KOPT-K1 (cell line): ENCODE data around the gene DTX1.

ENCODE experiments used
- H3K27ac ChIP-seq: fragments of 200-600 bp; sonication (generic); 2 replicates; pipeline ENCODE4 v1.5.1; 2016; ENCODE audit warnings: antibody characterized with exemption, mild to moderate bottlenecking, low read depth, low read length; ENCODE audit not compliant: poor library complexity, severe bottlenecking
- H3K36me3 ChIP-seq: fragments of 200-600 bp; sonication (generic); 2 replicates; pipeline ENCODE4 v1.5.1; 2017; ENCODE audit warnings: antibody characterized with exemption, mild to moderate bottlenecking, low read length, moderate library complexity; ENCODE audit not compliant: insufficient read depth
- H3K9me3 ChIP-seq: fragments of 200-600 bp; sonication (generic); 2 replicates; pipeline ENCODE4 v1.5.1; 2017; ENCODE audit warnings: antibody characterized with exemption, low read length, mild to moderate bottlenecking; ENCODE audit not compliant: insufficient read depth, poor library complexity, severe bottlenecking

Gene DTX1

DNA sequence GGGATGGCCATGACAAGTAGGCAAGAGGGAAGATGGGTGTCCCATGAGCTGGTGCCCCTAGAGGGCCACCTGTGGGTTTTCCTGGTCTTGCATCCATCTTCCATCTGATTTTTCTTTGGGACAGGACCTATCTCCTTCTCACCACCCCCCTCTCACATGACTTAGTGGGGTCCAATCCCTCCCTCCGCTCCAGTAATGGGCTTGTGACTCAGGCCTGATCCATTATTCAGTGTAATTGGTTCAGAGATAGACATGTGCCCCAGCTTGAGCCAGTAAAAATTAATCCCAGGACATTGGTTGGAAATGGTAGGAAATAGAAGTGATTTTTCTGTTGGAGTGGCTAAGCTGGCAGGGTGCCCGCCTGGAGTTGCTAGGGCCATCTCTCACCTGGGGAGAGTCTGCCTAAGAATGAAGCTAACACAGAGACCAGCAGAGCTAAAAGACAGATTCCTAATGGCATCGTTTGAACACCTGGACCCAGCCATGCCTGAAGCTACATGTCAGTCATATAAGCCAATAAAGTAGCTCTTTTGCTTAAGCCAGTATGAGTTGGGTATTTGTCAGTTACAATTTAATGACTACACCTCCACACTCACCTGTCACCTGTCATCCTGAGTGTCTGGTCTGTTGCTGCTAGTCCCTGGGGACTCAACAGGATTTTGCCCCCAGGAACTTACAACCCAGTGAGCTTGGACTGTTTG, 64.3 kb downstream of the DTX1 start:
- Histone ChIP-seq H3K9me3 (peaks cover 13% of the 10 kb centered on the region), H3K27ac (no peak overlapping the region), H3K36me3 (peaks cover 91% of the 10 kb centered on the region)

DNA sequence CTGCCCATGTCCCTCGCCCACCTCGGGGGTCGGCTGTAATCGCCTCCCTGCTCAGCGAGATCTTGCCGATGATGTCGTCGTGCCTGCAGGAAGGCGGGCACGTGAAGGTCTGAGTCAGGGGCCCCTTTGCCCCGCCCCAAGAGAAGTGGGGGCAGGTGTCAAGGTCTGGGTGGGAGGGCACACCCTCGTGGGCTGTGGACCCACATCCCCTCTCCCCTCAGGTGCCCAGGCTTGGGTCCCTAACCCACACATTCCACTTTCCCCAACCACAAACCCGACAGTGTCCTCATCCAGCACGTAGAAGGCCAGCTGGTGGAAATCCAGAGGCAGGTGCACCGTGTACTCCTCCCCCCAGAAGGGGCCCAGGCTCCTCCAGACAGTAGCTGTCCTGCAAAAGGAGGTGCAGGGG, 71.3 kb downstream of the DTX1 start:
- peak overlapping the region; percentile 42 for H3K27ac ChIP-seq
- H3K36me3 ChIP-seq, result peaks cover 44% of the 10 kb centered on the region
- peaks cover 13% of the 10 kb centered on the region for H3K9me3 ChIP-seq

DNA sequence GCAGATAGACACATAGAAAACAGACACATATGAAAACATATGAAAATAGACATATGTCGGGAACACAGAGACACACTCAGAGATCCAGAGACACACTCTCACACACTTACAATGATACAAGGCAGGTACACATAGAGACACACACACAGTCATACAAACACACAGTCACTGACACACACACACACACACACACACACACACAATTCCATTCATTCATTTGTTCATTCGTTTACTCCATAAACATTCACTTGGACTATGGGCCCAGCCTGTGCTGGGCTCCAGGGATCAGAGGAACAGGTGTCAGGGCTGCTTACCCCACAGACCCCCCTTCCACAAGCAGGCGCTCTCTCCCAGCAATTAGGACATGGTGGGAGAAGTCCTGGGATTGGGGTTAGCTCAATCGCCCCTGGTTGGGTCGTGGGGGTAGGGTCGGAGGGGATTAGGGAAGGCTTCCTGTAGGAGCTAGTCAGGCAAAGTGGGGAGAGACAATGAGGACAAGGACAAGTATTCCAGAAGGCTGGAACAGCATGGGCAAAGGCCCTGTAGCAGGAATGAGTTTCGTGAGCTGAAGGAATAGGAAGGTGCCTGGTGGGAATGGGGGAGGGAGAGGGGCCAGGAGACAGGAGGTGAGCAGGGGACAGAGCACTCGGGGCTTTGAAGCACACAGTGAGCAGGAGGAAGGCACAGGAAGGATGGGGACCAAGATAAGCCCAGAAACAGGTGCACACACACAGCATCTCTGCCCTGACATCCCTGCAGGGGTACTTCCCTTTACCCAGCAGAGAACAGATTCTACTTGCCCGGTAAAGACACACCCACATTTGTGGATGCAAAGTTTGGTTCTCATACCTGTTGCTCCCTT, 72.5 kb downstream of the DTX1 start:
- H3K27ac ChIP-seq, result peak overlapping the region; percentile 42
- H3K36me3 ChIP-seq, result peaks cover 31% of the 10 kb centered on the region
- H3K9me3 ChIP-seq, result peaks cover under 1% of the 10 kb centered on the region

DNA sequence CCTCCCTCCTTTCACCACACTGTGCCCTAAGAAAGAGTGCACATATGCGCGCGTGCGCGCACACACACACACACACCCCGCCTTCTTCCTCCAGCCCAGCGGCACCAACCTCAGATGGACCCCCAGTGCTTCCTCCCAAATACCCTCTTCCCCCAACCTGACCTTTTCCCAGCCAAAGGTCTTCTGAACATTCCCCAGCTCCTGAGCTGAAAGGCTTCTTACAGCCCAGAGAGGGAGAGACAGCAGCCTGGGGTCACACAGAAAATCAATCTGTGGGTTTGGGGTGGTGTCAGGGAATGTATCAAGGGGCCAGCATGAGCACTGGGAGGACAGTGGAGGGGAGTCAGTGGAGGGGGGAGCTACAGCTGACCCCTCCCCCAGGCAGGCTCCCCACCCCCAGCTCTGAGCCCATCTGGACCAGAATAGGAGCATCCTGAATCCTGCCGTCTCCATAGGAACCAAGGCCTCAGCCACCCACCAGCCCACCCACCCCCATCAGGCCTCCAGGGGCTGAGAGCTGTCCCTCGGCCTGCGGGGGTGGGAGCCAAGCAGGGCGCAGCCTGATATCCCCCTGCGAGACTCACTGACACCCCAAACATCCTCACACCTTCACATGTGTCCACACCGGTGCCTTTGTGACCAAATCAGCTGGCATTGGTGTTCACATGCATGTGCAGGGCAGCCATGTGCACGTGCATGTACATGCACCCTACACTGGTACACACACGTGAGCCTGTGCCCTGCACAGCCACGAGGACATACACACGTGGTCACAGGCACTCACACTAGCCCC, 73.3 kb downstream of the DTX1 start:
- peak overlapping the region; percentile 42 for H3K27ac ChIP-seq
- peaks cover 23% of the 10 kb centered on the region for H3K36me3 ChIP-seq

DNA sequence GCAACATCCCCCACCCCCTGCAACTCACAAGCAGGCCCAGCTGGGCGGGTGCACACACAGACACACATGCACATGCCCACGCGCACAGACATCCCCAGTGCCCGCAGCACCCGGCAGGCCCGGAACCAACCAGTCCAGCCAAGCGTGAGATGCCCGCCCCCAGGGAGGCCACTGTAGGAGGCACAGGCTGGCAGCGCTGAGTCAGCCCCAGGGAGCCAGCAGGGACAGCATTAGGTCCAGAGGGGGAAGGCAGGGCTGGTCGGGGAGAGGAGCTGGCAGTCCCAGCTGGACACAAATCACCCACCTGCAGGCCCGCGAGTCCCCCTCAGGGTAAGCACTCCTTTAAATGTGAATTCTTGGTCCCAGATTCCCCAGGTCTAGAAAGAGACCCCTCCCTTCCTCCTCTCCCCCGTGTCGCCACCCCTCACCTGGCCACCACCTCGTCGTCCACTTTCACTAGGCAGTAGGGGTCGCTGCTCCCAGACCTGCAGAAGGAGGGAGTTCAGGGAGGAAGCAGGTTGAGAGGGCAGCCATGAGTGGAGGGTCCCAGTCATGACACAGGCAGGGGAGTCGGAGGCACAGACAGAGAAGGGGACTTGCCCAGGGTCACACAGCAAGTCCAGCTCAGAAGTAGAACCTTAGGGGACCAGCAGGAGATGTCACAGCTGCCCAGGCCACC, 74.1 kb downstream of the DTX1 start:
- Histone ChIP-seq H3K9me3 (no peaks in the 10 kb centered on the region), H3K36me3 (peaks cover 17% of the 10 kb centered on the region), H3K27ac (peak overlapping the region; percentile 42)

More for the DNA sequence above, 73.3 kb downstream of the DTX1 start:
- no peaks in the 10 kb centered on the region for H3K9me3 ChIP-seq

DNA sequence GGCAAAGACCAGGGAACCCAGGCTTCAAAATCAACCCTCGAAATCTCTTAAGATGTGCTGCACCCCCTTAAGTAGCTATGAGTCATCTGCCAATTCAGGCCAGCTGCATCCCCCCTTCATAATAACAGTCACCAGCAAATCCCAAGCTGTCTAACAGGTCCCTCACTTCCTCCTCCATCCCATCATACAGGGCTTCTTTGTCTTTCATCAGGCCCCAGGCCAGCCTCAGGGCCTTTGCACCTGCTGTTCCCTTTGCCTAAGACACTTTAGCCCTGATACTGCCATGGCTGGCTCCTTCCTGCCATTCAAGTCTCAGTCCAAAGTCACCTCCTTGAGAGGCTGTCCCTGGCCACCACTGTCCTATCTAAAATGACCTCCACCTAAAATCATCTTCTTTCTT, 75.0 kb downstream of the DTX1 start:
- Histone ChIP-seq H3K27ac (no peak overlapping the region), H3K36me3 (peaks cover 10% of the 10 kb centered on the region), H3K9me3 (no peaks in the 10 kb centered on the region)

DNA sequence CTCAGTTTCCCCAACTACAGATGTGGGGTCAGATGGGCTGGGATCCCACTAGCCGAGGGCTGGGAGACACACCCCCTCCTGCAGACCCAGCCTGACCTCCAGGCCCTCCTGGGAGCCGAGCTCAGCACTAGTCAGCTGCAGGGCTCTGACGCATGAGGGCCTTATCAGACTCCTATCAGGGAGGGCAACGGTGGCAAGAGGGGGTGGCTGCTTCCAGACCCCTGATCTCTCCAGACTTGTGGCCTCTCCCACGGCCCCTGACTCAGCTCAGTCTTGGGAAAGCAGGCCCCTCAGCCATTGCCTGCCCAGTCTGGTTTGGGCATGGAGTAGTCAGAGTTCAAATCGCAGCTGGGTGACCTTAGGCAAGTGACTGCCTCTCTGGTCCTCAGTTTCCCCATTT, 76.5 kb downstream of the DTX1 start:
- Histone ChIP-seq H3K36me3 (0 out of 2 replicates have a peak, but pooled peaks cover 7% of the 10 kb centered on the region), H3K27ac (no peak overlapping the region), H3K9me3 (no peaks in the 10 kb centered on the region)

DNA sequence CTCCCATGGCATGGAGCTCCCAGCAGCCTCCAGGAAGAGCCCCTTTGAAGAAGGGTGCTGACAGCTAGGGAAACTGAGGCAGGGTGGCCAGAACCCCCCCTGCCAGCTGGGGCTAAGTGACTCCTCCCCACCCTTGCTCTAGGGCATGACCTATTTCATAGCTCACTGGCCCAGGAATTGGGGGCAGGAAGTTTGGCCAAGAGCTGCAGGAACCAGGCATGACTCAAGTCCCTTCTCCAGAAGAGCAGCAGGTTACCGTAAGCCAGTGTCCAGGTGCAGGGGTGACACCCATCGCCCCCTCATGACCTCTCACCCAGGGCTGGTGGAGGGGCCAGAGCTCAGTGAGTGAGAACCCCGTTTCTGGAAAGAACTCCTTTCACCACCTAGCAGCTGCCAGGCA, 77.1 kb downstream of the DTX1 start:
- Histone ChIP-seq H3K9me3 (no peaks in the 10 kb centered on the region), H3K36me3 (0 out of 2 replicates have a peak, but pooled peaks cover 7% of the 10 kb centered on the region), H3K27ac (peak overlapping the region; percentile 75)

DNA sequence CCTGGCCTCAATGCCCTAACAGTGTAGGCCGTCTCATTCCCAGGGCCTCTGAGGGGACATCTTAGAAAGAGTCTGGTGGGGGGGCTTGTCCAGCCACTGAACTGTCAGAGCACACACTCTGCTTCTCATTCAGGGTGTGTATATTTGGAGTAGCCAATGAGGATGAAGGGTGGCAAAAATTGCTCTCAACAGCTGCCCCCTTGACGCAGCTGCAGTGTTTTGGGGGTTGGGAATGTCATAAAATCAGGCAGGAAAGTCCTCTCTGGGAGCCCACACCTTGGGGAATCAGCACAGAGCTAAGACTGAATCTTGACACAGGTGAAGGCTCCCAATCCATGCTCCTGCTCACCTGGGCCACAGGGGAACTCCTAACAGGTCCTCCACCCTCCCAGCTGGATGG, 77.5 kb downstream of the DTX1 start:
- Histone ChIP-seq H3K36me3 (0 out of 2 replicates have a peak, but pooled peaks cover 7% of the 10 kb centered on the region), H3K9me3 (no peaks in the 10 kb centered on the region), H3K27ac (peak overlapping the region; percentile 75)

DNA sequence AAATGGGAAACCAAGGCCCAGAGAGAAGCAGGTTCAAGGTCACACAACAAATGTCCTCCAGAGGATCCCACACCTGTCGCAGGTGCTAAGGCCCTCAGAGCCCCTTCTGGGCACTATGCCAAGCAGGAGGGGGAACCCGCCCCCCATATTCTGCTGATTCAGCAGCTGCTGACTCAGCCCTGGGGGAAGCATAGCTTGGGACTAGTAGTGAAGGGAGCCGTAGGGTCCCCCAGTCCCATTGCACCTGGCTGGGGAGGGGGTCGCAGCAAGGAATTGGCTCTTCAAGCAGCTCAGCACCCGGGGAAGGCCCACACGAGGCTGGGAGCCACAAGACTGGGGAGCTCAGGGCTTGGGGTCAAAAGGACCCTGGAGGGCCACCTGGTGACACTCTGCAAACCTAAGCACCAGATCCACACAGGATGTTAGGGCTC, 78.0 kb downstream of the DTX1 start:
- Histone ChIP-seq H3K36me3 (0 out of 2 replicates have a peak, but pooled peaks cover 7% of the 10 kb centered on the region), H3K9me3 (no peaks in the 10 kb centered on the region), H3K27ac (peak overlapping the region; percentile 75)

DNA sequence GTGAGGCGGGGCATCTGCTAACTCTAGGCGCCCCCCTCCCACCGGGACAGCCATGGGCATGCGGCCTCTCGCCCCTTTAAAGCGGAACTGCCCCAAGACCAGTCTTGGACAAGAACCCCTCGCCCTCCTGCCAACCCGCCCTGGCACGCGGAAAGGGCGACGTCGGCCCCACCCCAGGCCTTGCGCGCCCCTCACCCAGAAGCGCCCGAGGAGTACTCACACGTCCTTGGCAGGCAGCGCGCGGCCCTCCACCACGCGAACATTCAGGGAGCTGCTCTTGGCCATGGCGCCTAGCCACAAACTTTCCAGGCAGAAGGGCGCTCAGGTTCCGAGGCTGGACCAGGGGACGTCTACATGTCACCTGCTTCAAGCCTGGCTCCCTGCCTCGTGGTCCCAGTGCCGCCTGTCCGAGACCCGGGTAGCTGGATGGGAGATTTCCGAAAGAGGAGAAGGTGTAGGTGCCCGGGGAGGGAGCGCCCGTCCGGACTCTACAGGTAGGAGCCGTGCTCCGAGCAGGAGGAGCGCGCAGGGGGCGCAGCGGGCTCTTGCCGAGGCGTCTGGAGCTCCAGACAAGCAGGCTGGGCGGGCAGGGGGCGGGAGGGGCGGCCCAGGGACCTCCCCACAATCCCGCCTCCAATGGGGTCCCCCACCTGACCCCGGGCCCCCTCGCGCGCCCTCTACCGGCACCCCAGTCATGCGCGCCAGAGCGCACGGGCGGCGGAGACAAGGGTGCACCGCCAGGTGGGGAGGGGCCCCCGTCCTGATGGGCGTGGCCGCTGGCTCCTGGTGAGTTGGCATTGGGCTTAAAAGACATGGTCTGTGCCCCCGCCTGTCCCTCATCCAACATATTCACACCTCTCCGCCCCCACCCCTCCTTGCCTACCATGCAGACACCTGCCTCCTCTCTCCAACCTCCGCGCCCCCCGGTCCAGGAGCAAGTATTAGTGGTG, 78.9 kb downstream of the DTX1 start, which contains the start of gene RASAL1:
Gene RASAL1 (minus strand): TSS at position 584 of the 950 bp plus-strand sequence. CDS start 299 bp downstream, at position 285.
- Histone ChIP-seq H3K9me3 (no peaks in the 10 kb centered on the region), H3K36me3 (0 out of 2 replicates have a peak, but pooled peaks cover 4% of the 10 kb centered on the region), H3K27ac (peak within 1 kb of the TSS; percentile 75)

DNA sequence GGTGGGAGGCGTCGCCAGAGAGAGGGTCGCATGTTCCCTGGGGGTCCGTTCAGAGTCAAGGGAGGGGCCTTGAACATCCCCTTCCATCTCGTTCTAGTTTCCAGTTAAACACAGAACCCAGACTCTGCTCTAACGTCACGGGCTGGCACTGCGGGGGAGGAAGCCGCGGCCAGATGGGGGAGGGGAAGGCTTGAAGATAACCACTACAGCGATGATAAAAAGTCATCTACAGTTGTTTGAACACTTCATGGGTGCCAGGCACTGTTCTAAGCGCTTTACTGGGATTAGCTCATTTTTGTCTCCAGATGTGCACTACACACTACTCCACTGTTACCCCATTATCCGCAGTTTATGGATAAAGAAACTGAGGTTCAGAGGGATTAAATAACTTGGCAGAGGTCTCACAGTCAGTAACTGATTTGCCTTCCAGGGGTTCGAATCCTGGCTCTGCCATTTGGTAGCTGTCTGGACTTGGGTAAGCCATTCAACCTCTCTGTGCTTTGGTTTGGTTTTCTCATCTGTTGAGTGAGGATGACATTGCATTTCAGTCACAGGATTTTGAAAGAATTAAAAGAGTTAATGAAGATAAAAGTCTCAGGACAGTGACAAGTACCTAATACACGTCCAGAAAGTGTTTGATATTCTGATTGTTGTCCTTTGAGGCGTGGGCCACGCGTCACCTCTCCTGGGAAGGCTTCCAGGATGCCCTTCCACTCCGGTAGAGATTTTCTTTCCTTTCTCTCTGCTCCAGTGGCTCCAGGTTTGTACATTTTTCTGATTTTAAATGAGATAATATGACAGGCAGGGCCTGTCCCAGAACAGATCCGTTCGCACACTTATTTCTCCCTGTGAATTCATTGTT, 79.8 kb downstream of the DTX1 start:
- H3K9me3 ChIP-seq, result no peaks in the 10 kb centered on the region
- no peaks in the 10 kb centered on the region for H3K36me3 ChIP-seq
- peak overlapping the region; percentile 75 for H3K27ac ChIP-seq
